Skeletal muscle tissue (tissue), 4 donors: ENCODE measurements around the gene CFAP97. TPM values are rescaled to one million over a fixed set of nuclear protein-coding genes. Genes with fewer than 3 reads are reported as not detected.

Experiments
- H3K27ac ChIP-seq: one replicate; pipeline ENCODE4 v1.7.0; 2013; ENCODE audit warnings: mild to moderate bottlenecking, low read depth, low read length, inconsistent platforms
- H3K27me3 ChIP-seq, 3 donors: one replicate each; pipeline ENCODE4 v1.7.0; 2013; ENCODE audit warnings: low read length in 3 of 3; ENCODE audit not compliant: control insufficient read depth in 3 of 3, insufficient read depth in 3 of 3
- H3K36me3 ChIP-seq, 3 donors: one replicate each; pipeline ENCODE4 v1.7.0; 2013; ENCODE audit warnings: low read length in 3 of 3; ENCODE audit not compliant: control insufficient read depth in 3 of 3, insufficient read depth in 3 of 3
- H3K4me1 ChIP-seq, 3 donors: one replicate each; pipeline ENCODE4 v1.7.0; 2013; ENCODE audit warnings: low read length in 3 of 3, mild to moderate bottlenecking in 3 of 3; ENCODE audit not compliant: control insufficient read depth in 3 of 3, insufficient read depth in 3 of 3
- H3K4me3 ChIP-seq, 3 donors: one replicate each; pipeline ENCODE4 v1.7.0; 2013; ENCODE audit warnings: low read length in 3 of 3
- H3K9ac ChIP-seq, 3 donors: one replicate each; pipeline ENCODE4 v1.7.0; 2013; ENCODE audit warnings: low read length in 3 of 3, mild to moderate bottlenecking in 3 of 3, moderate library complexity in 2 of 3, low read depth in 1 of 3
- H3K9me3 ChIP-seq, 3 donors: one replicate each; pipeline ENCODE4 v1.7.0; 2013; ENCODE audit warnings: low read length in 3 of 3; ENCODE audit not compliant: control insufficient read depth in 3 of 3
- total RNA-seq: library from RNA; depleted of rRNA; stranded (reverse); fragments of >200 nt; gene quantifications from one replicate; pipeline ENCODE4 v1.2.3, GENCODE V29; 2014
- donor health status: Osteomylitis.

Gene CFAP97
- total RNA-seq, 1 donor from 2014 or later, result 15.1 TPM

GRCh38 chr4:185143601-185143969 lies 60.2 kb downstream of the CFAP97 start:
- peaks cover 28 to 37% (median 32%) of the 10 kb centered on the region in 3 donors for H3K36me3 ChIP-seq
- H3K4me3 ChIP-seq, result peak overlapping the region; percentile 69 to 93 (median 85)
- H3K9ac ChIP-seq, result peak overlapping the region; percentile 70 to 95 (median 77)
- H3K9me3 ChIP-seq, result no peaks in the 10 kb centered on the region
- peaks cover 36 to 52% (median 43%) of the 10 kb centered on the region in 3 donors for H3K4me1 ChIP-seq
- peak overlapping the region; percentile 98 for H3K27ac ChIP-seq
- H3K27me3 ChIP-seq, result no peaks in the 10 kb centered on the region

- H3K4me1 ChIP-seq, result peaks cover 36 to 51% (median 43%) of the 10 kb centered on the region in 3 donors
- H3K9ac ChIP-seq, result peak within 1 kb of the TSS; percentile 81 to 95 (median 93)
- peak within 1 kb of the TSS; percentile 98 for H3K27ac ChIP-seq
These were observed 60.7 kb downstream of the CFAP97 start, which contains the start of gene SLC25A4 for GRCh38 chr4:185142912-185143600. Gene SLC25A4, plus strand, starts transcription at chr4:185143266. Its CDS starts 107 bp downstream, at chr4:185143373.

GRCh38 chr4:185142564-185142911 lies 61.3 kb downstream of the CFAP97 start:
- H3K9ac ChIP-seq, result peak overlapping the region; percentile 81 to 95 (median 83)
- H3K9me3 ChIP-seq, result no peaks in the 10 kb centered on the region
- H3K36me3 ChIP-seq, result peaks cover 20 to 32% (median 29%) of the 10 kb centered on the region in 3 donors
- H3K27ac ChIP-seq, result peak overlapping the region; percentile 98
- peaks cover 0 to 2% (median 0%) of the 10 kb centered on the region in 3 donors for H3K27me3 ChIP-seq
- peaks cover 38 to 51% (median 44%) of the 10 kb centered on the region in 3 donors for H3K4me1 ChIP-seq
- peak overlapping the region; percentile 69 to 93 (median 77) for H3K4me3 ChIP-seq

More at GRCh38 chr4:185142912-185143600, 60.7 kb downstream of the CFAP97 start, which contains the start of gene SLC25A4:
- H3K9me3 ChIP-seq, result no peaks in the 10 kb centered on the region
- peak within 1 kb of the TSS; percentile 69 to 93 (median 85) for H3K4me3 ChIP-seq
- H3K36me3 ChIP-seq, result peaks cover 24 to 35% (median 32%) of the 10 kb centered on the region in 3 donors
- H3K27me3 ChIP-seq, result peaks cover 0 to 2% (median 0%) of the 10 kb centered on the region in 3 donors

GRCh38 chr4:185141777-185142176 lies 62.0 kb downstream of the CFAP97 start:
- Histone ChIP-seq H3K4me3 (peak overlapping the region in 2 of 3 donors; percentile 69 to 93), H3K27me3 (peaks cover 0 to 2% (median 0%) of the 10 kb centered on the region in 3 donors), H3K36me3 (peaks cover 16 to 32% (median 22%) of the 10 kb centered on the region in 3 donors), H3K4me1 (peaks cover 41 to 44% (median 43%) of the 10 kb centered on the region in 3 donors), H3K27ac (peak overlapping the region; percentile 98), H3K9ac (peak overlapping the region; percentile 81 to 95 (median 83)), H3K9me3 (no peaks in the 10 kb centered on the region)

- no peaks in the 10 kb centered on the region for H3K9me3 ChIP-seq
- peaks cover 2 to 11% (median 2%) of the 10 kb centered on the region in 3 donors for H3K36me3 ChIP-seq
- H3K4me1 ChIP-seq, result peaks cover 24 to 25% (median 24%) of the 10 kb centered on the region in 3 donors
- peaks cover 0 to 2% (median 0%) of the 10 kb centered on the region in 3 donors for H3K27me3 ChIP-seq
- H3K9ac ChIP-seq, result peak overlapping the region in 1 of 3 donors; percentile 33
- peak overlapping the region; percentile 69 for H3K27ac ChIP-seq
- no peak overlapping the region for H3K4me3 ChIP-seq
These were observed 64.1 kb downstream of the CFAP97 start for GRCh38 chr4:185139736-185140135.

- Histone ChIP-seq H3K4me3 (no peak overlapping the region), H3K36me3 (no peaks in the 10 kb centered on the region), H3K9me3 (no peaks in the 10 kb centered on the region), H3K27ac (no peak overlapping the region), H3K4me1 (peaks cover 15 to 23% (median 22%) of the 10 kb centered on the region in 3 donors), H3K27me3 (peaks cover 0 to 2% (median 0%) of the 10 kb centered on the region in 3 donors), H3K9ac (no peak overlapping the region)
These were observed 65.6 kb downstream of the CFAP97 start for GRCh38 chr4:185138161-185138560.

- Histone ChIP-seq H3K36me3 (no peaks in the 10 kb centered on the region), H3K27ac (no peak overlapping the region), H3K9ac (peak overlapping the region in 1 of 3 donors; percentile 16), H3K9me3 (no peaks in the 10 kb centered on the region), H3K4me1 (peaks cover 13 to 21% (median 19%) of the 10 kb centered on the region in 3 donors), H3K4me3 (no peak overlapping the region), H3K27me3 (peaks cover 0 to 2% (median 0%) of the 10 kb centered on the region in 3 donors)
These were observed 66.4 kb downstream of the CFAP97 start for GRCh38 chr4:185137233-185137925.

GRCh38 chr4:185134307-185134869 lies 69.4 kb downstream of the CFAP97 start:
- Histone ChIP-seq H3K9ac (peak overlapping the region in 1 of 3 donors; percentile 41), H3K4me3 (no peak overlapping the region), H3K27me3 (peaks cover 0 to 2% (median 0%) of the 10 kb centered on the region in 3 donors), H3K27ac (no peak overlapping the region), H3K4me1 (peaks cover 0 to 7% (median 5%) of the 10 kb centered on the region in 3 donors), H3K9me3 (no peaks in the 10 kb centered on the region), H3K36me3 (no peaks in the 10 kb centered on the region)

- peaks cover 9 to 15% (median 13%) of the 10 kb centered on the region in 3 donors for H3K4me1 ChIP-seq
- H3K4me3 ChIP-seq, result peak overlapping the region; percentile 74 to 87 (median 82)
- no peaks in the 10 kb centered on the region for H3K36me3 ChIP-seq
- H3K27me3 ChIP-seq, result no peaks in the 10 kb centered on the region
- H3K9ac ChIP-seq, result peak overlapping the region; percentile 72 to 82 (median 76)
- peak overlapping the region; percentile 70 for H3K27ac ChIP-seq
- no peaks in the 10 kb centered on the region for H3K9me3 ChIP-seq
These were observed 75.3 kb downstream of the CFAP97 start for GRCh38 chr4:185128272-185129119.
